Heart left ventricle (tissue), 16 donors: ENCODE data around the gene SIM2. TPM values are rescaled to one million over a fixed set of nuclear protein-coding genes. Genes with fewer than 3 reads are reported as not detected.

Experiments used
- ATAC-seq, 4 donors: fragments of 200-7000 bp; cut with Tn5 transposase; one replicate each; pipeline ENCODE4 v1.9.1; 2020 to 2022; ENCODE audit warnings: moderate library complexity in 4 of 4, mild to moderate bottlenecking in 3 of 4, moderate number of reproducible peaks in 1 of 4
- DNase-seq, 5 donors: peaks; one replicate each; pipeline ENCODE4 v3.0.0-alpha.2; 2020
- H3K27ac ChIP-seq, 12 donors: fragments of 200-600 bp; sonication (generic) in 4 of 12; one replicate each; pipeline versions ENCODE4 v1.5.0 to v1.8.0; 2016 to 2022; ENCODE audit warnings: mild to moderate bottlenecking in 2 of 12
- H3K27me3 ChIP-seq, 9 donors: fragments of 200-600 bp; sonication (generic) in 2 of 9; one replicate each; pipeline versions ENCODE4 v1.5.1 to v1.8.0; 2016 to 2022; ENCODE audit warnings: mild to moderate bottlenecking in 3 of 9
- H3K36me3 ChIP-seq, 9 donors: fragments of 200-600 bp; sonication (generic) in 2 of 9; one replicate each; pipeline versions ENCODE4 v1.5.0 to v1.8.0; 2018 to 2022; ENCODE audit warnings: mild to moderate bottlenecking in 2 of 9
- H3K4me1 ChIP-seq, 12 donors: fragments of 200-600 bp; sonication (generic) in 4 of 12; one replicate each; pipeline versions ENCODE4 v1.5.0 to v1.8.0; 2016 to 2022; ENCODE audit warnings: mild to moderate bottlenecking in 3 of 12
- H3K4me3 ChIP-seq, 12 donors: fragments of 200-600 bp; sonication (generic) in 4 of 12; one replicate each; pipeline versions ENCODE4 v1.5.0 to v1.8.0; 2017 to 2022; ENCODE audit warnings: mild to moderate bottlenecking in 9 of 12, moderate library complexity in 4 of 12
- H3K9me3 ChIP-seq, 12 donors: fragments of 200-600 bp; sonication (generic) in 4 of 12; one replicate each; pipeline versions ENCODE4 v1.5.0 to v1.8.0; 2016 to 2022; ENCODE audit warnings: mild to moderate bottlenecking in 1 of 12
- CTCF ChIP-seq, 12 donors: fragments of 200-600 bp; sonication (generic) in 4 of 12; IDR thresholded peaks; one replicate each; pipeline versions ENCODE4 v1.5.0 to v1.8.0; 2018 to 2022; ENCODE audit warnings: antibody characterized with exemption in 12 of 12, mild to moderate bottlenecking in 5 of 12
- POLR2A ChIP-seq, 2 donors: fragments of 450-650 bp; IDR thresholded peaks; one replicate each; pipeline ENCODE4 v1.6.1; 2017; ENCODE audit warnings: antibody characterized with exemption in 2 of 2, mild to moderate bottlenecking in 2 of 2, moderate library complexity in 2 of 2
- WGBS, 4 donors: extraction: QIAGEN DNeasy Blood & Tissue Kit in 2 of 4; methylation state at CpG; one replicate each; pipeline versions ENCODE4 v1.1.5 to v1.1.7; 2013 to 2018; 5-methylcytosine and 5-hydroxymethylcytosine counted together
- intact Hi-C, 10 donors: fragments of 100-400 bp; cut with DNase I; formaldehyde crosslinking; loops; one replicate each; pipeline versions ENCODE4 v1.11.1 to v1.14.2; 2022
- polyA plus RNA-seq, 2 donors: library from polyadenylated mRNA; stranded (reverse); fragments of 200-250 nt; gene quantifications; one replicate each; pipeline ENCODE4 v1.2.3, GENCODE V29; 2013
- total RNA-seq, 9 donors: library from RNA; depleted of rRNA in 2 of 9; stranded (reverse); fragments of >200 nt in 2 of 9; fragmentation: NEBNext Ultra II Directional in 3 of 9; extraction: Animal tissue kit (Norgen Biotek cat#: 25700) in 3 of 9; gene quantifications; one replicate each; pipeline versions ENCODE4 v1.1.0 to v1.2.4, GENCODE V29; 2016 to 2023
- donor health status: ischemic (EF 13 %, LVEDD 7.1; RV severe dilation, severe dysfunction).
- donor health status: healthy with polysubstance abuse.
- donor health status: DM: no; HTN: yes; CAD: no.
- donor health status: DM: no; HTN: no; CAD: no.
- donor health status: ischemic (EF 25% LVEDD 6.9; RV normal size, moderate dysfunction).
- donor health status: ischemic (EF 25% LVEDD 5.7; RV mildly dilated, moderate dysfunction).
- donor health status: healthy.
- donor health status: DM: yes; HTN: yes; CAD: no.
- donor health status: ischemic (EF 35%, LVEDD 5.7; RV mildly dilated, moderate dysfunction).
- donor health status: nonischemic (EF 11% LVEDD 7.7; RV severe dilation, severe dysfunction).
- donor health status: DM: yes; HTN: yes; CAD: no.
- donor health status: PGD.
- donor health status: ischemic (EF 29% LVEDD 5.4; RV normal size, mild dysfunction).
- donor health status: nonischemic (EF 23%, LVEDD 6.1; RV moderate dilation, normal function).

The SIM2 gene
- total and polyA plus RNA-seq, 11 donors, result 0.01 to 0.88 (median 0.15) TPM; not detected in 8

GRCh38 chr21:36702622-36702968, 3.7 kb downstream of the SIM2 start:
- H3K4me3 ChIP-seq, result no peak overlapping the region
- WGBS, 4 donors, result 26 to 42% (median 40%) methylated on average over 6 of the region's 6 CpGs
- intact Hi-C loops, result no loop called here
- ATAC-seq, result no peak
- H3K27me3 ChIP-seq, result peaks cover 89 to 100% (median 100%) of the 10 kb centered on the region in 9 donors
- H3K27ac ChIP-seq, result no peak overlapping the region
- TF ChIP-seq CTCF (IDR thresholded peaks at IDR 0.05), result no peak
- TF ChIP-seq POLR2A (IDR thresholded peaks at IDR 0.05), result no peak
- H3K4me1 ChIP-seq, result peaks cover 15 to 74% (median 53%) of the 10 kb centered on the region in 12 donors
- no peaks in the 10 kb centered on the region for H3K36me3 ChIP-seq
- no peak for DNase-seq
- no peaks in the 10 kb centered on the region for H3K9me3 ChIP-seq

- Histone ChIP-seq H3K4me3 (no peak overlapping the region), H3K36me3 (no peaks in the 10 kb centered on the region), H3K9me3 (no peaks in the 10 kb centered on the region), H3K4me1 (peaks cover 11 to 74% (median 52%) of the 10 kb centered on the region in 12 donors), H3K27ac (no peak overlapping the region), H3K27me3 (peaks cover 89 to 100% (median 100%) of the 10 kb centered on the region in 9 donors)
- intact Hi-C loops, result no loop called here
- no peak for ATAC-seq
- WGBS, 4 donors, result 23 to 38% (median 36%) methylated on average over 3 of the region's 3 CpGs
- DNase-seq, result no peak
- TF ChIP-seq POLR2A (IDR thresholded peaks at IDR 0.05), result no peak
- TF ChIP-seq CTCF (IDR thresholded peaks at IDR 0.05), result no peak
Observed at GRCh38 chr21:36703123-36703522, 4.2 kb downstream of the SIM2 start.

GRCh38 chr21:36703626-36704280, 4.8 kb downstream of the SIM2 start:
- Histone ChIP-seq H3K27me3 (peaks cover 89 to 100% (median 100%) of the 10 kb centered on the region in 9 donors), H3K36me3 (no peaks in the 10 kb centered on the region), H3K4me3 (no peak overlapping the region), H3K9me3 (no peaks in the 10 kb centered on the region), H3K4me1 (peaks cover 5 to 74% (median 52%) of the 10 kb centered on the region in 12 donors), H3K27ac (no peak overlapping the region)
- intact Hi-C loops, result no loop called here
- TF ChIP-seq POLR2A (IDR thresholded peaks at IDR 0.05) (no peak), CTCF (IDR thresholded peaks at IDR 0.05) (no peak)
- 13 to 19% (median 16%) methylated on average over 15 of the region's 15 CpGs for WGBS, 4 donors
- ATAC-seq (no peak), DNase-seq (no peak)

GRCh38 chr21:36704281-36704957, 5.5 kb downstream of the SIM2 start:
- peaks cover 89 to 100% (median 100%) of the 10 kb centered on the region in 9 donors for H3K27me3 ChIP-seq
- intact Hi-C loops, result no loop called here

More at GRCh38 chr21:36704281-36704957, 5.5 kb downstream of the SIM2 start:
- TF ChIP-seq CTCF (IDR thresholded peaks at IDR 0.05) (no peak), POLR2A (IDR thresholded peaks at IDR 0.05) (no peak)
- ATAC-seq, result no peak
- H3K4me3 ChIP-seq, result no peak overlapping the region
- WGBS, 4 donors, result 3 to 4% (median 3%) methylated on average over 26 to 49 of the region's 49 CpGs
- H3K36me3 ChIP-seq, result no peaks in the 10 kb centered on the region
- H3K9me3 ChIP-seq, result no peaks in the 10 kb centered on the region
- H3K4me1 ChIP-seq, result peaks cover 0 to 74% (median 53%) of the 10 kb centered on the region in 12 donors
- DNase-seq, result no peak
- H3K27ac ChIP-seq, result no peak overlapping the region
